Activated CD8-positive, alpha-beta T cell treated with anti-CD3 and anti-CD28 coated beads for 36 hours (primary cell): ENCODE measurements around the gene DDX1. TPM values are rescaled to one million over a fixed set of nuclear protein-coding genes. Genes with fewer than 3 reads are reported as not detected.
"Not testable (repeated sequence)": the region's sequence is repeated elsewhere in the genome, so short reads cannot be mapped to it uniquely, and the experiment has no call there.

Source experiments
- ATAC-seq: fragments of 200-7000 bp; cut with Tn5 transposase; one replicate; pipeline ENCODE4 v1.10.0; 2021; ENCODE audit warnings: mild to moderate bottlenecking, moderate library complexity
- CTCF ChIA-PET: fragments of 350-600 bp; sonication (Branson Sonifier 250); formaldehyde crosslinking; loops from one replicate; lab custom pipeline; 2021; ENCODE audit warnings: antibody characterized with exemption; lab: Charles Lee
- POLR2A ChIA-PET: fragments of 350-600 bp; sonication (Branson Sonifier 250); formaldehyde crosslinking; loops from one replicate; lab custom pipeline; 2021; ENCODE audit warnings: antibody characterized with exemption; lab: Charles Lee
- DNase-seq: peaks from one replicate; pipeline ENCODE4 v3.0.0-alpha.2; 2020
- H3K27ac Mint-ChIP-seq: one replicate; pipeline ENCODE4 v1.8.0; 2021; ENCODE audit warnings: mild to moderate bottlenecking, mixed read lengths
- H3K27me3 Mint-ChIP-seq: one replicate; pipeline ENCODE4 v1.8.0; 2021; ENCODE audit warnings: mixed read lengths
- H3K36me3 Mint-ChIP-seq: one replicate; pipeline ENCODE4 v1.8.0; 2021; ENCODE audit warnings: low read depth, mixed read lengths
- H3K4me1 Mint-ChIP-seq: one replicate; pipeline ENCODE4 v1.8.0; 2021; ENCODE audit warnings: low read depth, mixed read lengths
- H3K4me3 Mint-ChIP-seq: one replicate; pipeline ENCODE4 v1.8.0; 2021; ENCODE audit warnings: mild to moderate bottlenecking, moderate library complexity, mixed read lengths
- H3K9me3 Mint-ChIP-seq: one replicate; pipeline ENCODE4 v1.8.0; 2021; ENCODE audit warnings: mixed read lengths
- intact Hi-C: fragments of 100-400 bp; cut with micrococcal nuclease; formaldehyde crosslinking; loops from one replicate; pipeline ENCODE4 v1.10.0; 2022
- total RNA-seq, 2 experiments: library from RNA; stranded (reverse); gene quantifications; one replicate each; pipeline ENCODE4 v1.2.3, GENCODE V29; 2021
- TF ChIP-seq, protein P1 (sequence below): fragments of 200-600 bp; IDR thresholded peaks from one replicate; pipeline ENCODE4 v1.8.0; 2022; ENCODE audit warnings: antibody characterized with exemption, mild to moderate bottlenecking

Gene DDX1
- total RNA-seq, 2 experiments from 2014 or later = 90.3 to 92.5 TPM

DNA sequence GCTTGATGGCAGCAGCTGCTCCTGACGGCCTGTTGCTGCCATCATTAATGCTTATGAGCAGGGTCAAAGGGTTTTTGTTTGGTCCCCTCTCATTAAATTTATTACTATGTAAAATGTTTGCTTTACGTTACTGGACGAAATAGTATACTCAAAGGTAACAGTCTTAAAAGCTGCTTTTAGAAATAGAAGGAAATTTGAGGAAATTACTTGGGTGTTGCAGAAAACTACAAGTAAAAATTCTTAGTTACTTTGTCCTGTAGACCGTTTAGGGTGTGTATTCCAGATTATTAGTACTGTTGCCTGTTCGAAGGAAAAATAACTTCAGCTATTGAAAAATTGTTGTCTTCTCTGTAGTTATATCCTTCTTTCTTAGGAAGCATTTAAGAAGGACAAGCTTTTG is 27.8 kb downstream of the DDX1 start:
- no peak overlapping the region for H3K4me3 Mint-ChIP-seq

DNA sequence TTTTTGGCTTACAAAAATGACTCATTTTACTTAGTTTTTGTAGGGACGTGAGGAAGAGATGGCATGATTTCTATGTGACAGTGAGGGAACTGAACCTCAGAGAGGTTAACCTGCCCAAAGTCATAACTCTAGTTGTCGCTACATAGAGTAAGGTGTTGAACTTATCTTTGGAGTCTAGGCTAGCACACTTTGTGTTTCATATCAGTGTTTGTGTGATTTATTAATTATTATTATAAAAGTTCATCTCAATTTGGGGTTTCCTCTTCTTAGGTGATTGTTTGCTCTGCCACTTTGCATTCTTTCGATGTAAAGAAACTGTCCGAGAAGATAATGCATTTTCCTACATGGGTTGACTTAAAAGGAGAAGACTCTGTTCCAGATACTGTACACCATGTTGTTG is 28.3 kb downstream of the DDX1 start:
- H3K4me1 Mint-ChIP-seq = no peaks in the 10 kb centered on the region
- DNase-seq (no peak), ATAC-seq (no peak)
- peaks cover 47% of the 10 kb centered on the region for H3K36me3 Mint-ChIP-seq
- H3K4me3 Mint-ChIP-seq = no peak overlapping the region
- H3K9me3 Mint-ChIP-seq = peaks cover 6% of the 10 kb centered on the region
- TF ChIP-seq, protein P1, sequence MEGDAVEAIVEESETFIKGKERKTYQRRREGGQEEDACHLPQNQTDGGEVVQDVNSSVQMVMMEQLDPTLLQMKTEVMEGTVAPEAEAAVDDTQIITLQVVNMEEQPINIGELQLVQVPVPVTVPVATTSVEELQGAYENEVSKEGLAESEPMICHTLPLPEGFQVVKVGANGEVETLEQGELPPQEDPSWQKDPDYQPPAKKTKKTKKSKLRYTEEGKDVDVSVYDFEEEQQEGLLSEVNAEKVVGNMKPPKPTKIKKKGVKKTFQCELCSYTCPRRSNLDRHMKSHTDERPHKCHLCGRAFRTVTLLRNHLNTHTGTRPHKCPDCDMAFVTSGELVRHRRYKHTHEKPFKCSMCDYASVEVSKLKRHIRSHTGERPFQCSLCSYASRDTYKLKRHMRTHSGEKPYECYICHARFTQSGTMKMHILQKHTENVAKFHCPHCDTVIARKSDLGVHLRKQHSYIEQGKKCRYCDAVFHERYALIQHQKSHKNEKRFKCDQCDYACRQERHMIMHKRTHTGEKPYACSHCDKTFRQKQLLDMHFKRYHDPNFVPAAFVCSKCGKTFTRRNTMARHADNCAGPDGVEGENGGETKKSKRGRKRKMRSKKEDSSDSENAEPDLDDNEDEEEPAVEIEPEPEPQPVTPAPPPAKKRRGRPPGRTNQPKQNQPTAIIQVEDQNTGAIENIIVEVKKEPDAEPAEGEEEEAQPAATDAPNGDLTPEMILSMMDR = no peak
- intact Hi-C loops = no loop called here
- H3K27me3 Mint-ChIP-seq = no peaks in the 10 kb centered on the region
- H3K27ac Mint-ChIP-seq = no peak overlapping the region
- ChIA-PET POLR2A (no interaction called here), CTCF (no interaction called here)

More for the DNA sequence above, 27.8 kb downstream of the DDX1 start:
- ATAC-seq (no peak), DNase-seq (no peak)
- peaks cover 6% of the 10 kb centered on the region for H3K9me3 Mint-ChIP-seq
- no peaks in the 10 kb centered on the region for H3K4me1 Mint-ChIP-seq
- TF ChIP-seq, protein P1 = no peak
- CTCF ChIA-PET = no interaction called here
- POLR2A ChIA-PET = interaction anchor here (0.6 kb wide), 1 partner anchor 18 kb away, joined by 3 read pairs; no protein-coding TSS in a partner anchor
- no peak overlapping the region for H3K27ac Mint-ChIP-seq
- H3K27me3 Mint-ChIP-seq = no peaks in the 10 kb centered on the region
- intact Hi-C loops = no loop called here
- peaks cover 45% of the 10 kb centered on the region for H3K36me3 Mint-ChIP-seq

DNA sequence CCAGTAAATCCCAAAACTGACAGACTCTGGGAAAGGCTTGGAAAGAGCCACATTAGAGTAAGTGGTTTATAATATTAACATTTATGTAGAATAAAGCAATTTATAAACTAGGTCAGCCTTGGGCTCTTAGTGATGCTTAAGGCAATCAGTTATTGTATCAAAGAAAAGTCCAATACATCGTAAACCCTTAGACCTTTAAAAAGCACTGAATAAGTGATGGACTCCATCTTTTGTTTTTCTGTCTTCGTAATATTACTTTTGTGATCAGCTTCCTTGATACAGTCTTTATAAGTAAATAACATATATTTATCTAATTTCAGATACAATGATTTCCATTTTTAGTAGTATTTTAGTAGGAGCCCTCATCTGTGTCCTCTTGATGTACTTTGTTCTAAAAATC is 28.7 kb downstream of the DDX1 start:
- CTCF ChIA-PET = no interaction called here
- H3K27ac Mint-ChIP-seq = no peak overlapping the region
- ATAC-seq = no peak

DNA sequence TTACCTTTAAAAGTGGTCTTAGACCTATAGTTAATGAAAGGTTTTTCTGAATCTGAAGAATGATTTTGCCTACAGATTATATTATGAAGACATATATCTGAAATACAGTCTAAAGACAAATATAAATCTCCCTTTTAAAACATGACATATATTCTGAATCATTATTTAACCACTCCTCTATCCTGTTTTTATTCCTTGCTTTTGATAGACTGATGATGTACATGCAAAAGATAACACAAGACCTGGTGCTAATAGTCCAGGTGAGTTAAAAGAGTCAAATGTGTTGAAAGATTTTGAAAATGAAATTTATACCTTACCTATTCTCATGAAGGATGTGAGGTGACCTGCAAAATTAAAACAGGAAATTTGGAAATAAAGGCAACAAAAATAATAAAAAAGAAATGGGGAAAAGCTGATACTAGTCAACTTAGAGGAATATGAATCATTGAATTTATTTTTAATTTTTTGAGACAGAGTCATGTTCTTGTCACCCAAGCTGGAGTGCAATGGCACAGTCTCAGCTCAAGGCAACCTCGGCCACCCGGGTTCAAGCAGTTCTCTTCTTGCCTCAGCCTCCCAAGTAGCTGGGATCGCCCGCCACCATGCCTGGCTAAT is 29.3 kb downstream of the DDX1 start:
- ChIA-PET CTCF (no interaction called here), POLR2A (no interaction called here)
- intact Hi-C loops = no loop called here
- TF ChIP-seq, protein P1 = no peak
- H3K4me3 Mint-ChIP-seq = no peak overlapping the region
- no peak for ATAC-seq
- H3K9me3 Mint-ChIP-seq = peaks cover 6% of the 10 kb centered on the region
- no peaks in the 10 kb centered on the region for H3K4me1 Mint-ChIP-seq
- H3K27ac Mint-ChIP-seq = no peak overlapping the region
- peaks cover 45% of the 10 kb centered on the region for H3K36me3 Mint-ChIP-seq
- DNase-seq = no peak
- H3K27me3 Mint-ChIP-seq = no peaks in the 10 kb centered on the region

More for the DNA sequence above, 28.7 kb downstream of the DDX1 start:
- TF ChIP-seq, protein P1 = no peak
- H3K36me3 Mint-ChIP-seq = peaks cover 45% of the 10 kb centered on the region
- peaks cover 6% of the 10 kb centered on the region for H3K9me3 Mint-ChIP-seq
- intact Hi-C loops = no loop called here
- H3K4me3 Mint-ChIP-seq = no peak overlapping the region
- POLR2A ChIA-PET = no interaction called here
- no peaks in the 10 kb centered on the region for H3K27me3 Mint-ChIP-seq
- no peaks in the 10 kb centered on the region for H3K4me1 Mint-ChIP-seq
- DNase-seq = no peak

DNA sequence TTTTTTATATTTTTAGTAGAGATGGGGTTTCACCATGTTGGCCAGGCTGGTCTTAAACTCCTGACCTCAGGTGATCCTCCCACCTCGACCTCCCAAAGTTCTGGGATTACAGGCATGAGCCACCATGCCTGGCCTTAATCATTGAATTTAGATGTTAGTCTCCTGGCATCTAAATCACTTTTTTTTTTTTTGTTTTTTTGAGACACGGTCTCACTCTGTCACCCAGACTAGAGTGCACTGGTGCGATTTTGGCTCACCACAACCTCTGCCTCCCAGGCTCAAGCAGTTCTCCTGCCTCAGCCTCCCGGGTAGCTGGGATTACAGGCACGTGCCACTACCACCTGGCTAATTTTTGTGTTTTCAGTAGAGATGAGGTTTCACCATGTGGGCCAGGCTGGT is 29.8 kb downstream of the DDX1 start:
- CTCF ChIA-PET = interaction anchor here (1.3 kb wide), 1 partner anchor 13 kb away, joined by 3 read pairs; no protein-coding TSS in a partner anchor
- H3K27ac Mint-ChIP-seq, POLR2A ChIA-PET, DNase-seq, H3K4me1 Mint-ChIP-seq, H3K9me3 Mint-ChIP-seq, intact Hi-C loops, ATAC-seq, H3K4me3 Mint-ChIP-seq, H3K27me3 Mint-ChIP-seq: not testable (repeated sequence)
- H3K36me3 Mint-ChIP-seq = peaks cover 42% of the 10 kb centered on the region
